ENCODE measurements around the gene DCAF15.
"Not testable (repeated sequence)": the region's sequence is repeated elsewhere in the genome, so short reads cannot be mapped to it uniquely, and the experiment has no call there.

Gene DCAF15

GRCh38 chr19:13959962-13960862 lies 7.9 kb downstream of the DCAF15 start:
- no peak for DNase-seq

- DNase-seq, result no peak
Observed at GRCh38 chr19:13960863-13961784, 8.8 kb downstream of the DCAF15 start.

- no peak for DNase-seq
Observed at GRCh38 chr19:13961826-13962698, 9.8 kb downstream of the DCAF15 start.

- DNase-seq, result no peak
Observed at GRCh38 chr19:13962699-13963602, 10.6 kb downstream of the DCAF15 start.

GRCh38 chr19:13963603-13964105 lies 11.3 kb downstream of the DCAF15 start:
- no peak for DNase-seq

- no peak for DNase-seq
Observed at GRCh38 chr19:13964776-13965175, 12.5 kb downstream of the DCAF15 start.

- DNase-seq, result no peak
Observed at GRCh38 chr19:13965377-13965896, 13.1 kb downstream of the DCAF15 start.

GRCh38 chr19:13965926-13966683 lies 13.8 kb downstream of the DCAF15 start:
- no peak for DNase-seq

- no peak for DNase-seq
Observed at GRCh38 chr19:13966684-13967128, 14.4 kb downstream of the DCAF15 start.

- DNase-seq, result not testable (repeated sequence)
Observed at GRCh38 chr19:13967206-13967605, 14.9 kb downstream of the DCAF15 start.

GRCh38 chr19:13968383-13968935 lies 16.1 kb downstream of the DCAF15 start:
- DNase-seq, result no peak

GRCh38 chr19:13968999-13969398 lies 16.7 kb downstream of the DCAF15 start:
- DNase-seq, result no peak

GRCh38 chr19:13969897-13970296 lies 17.6 kb downstream of the DCAF15 start:
- no peak for DNase-seq

- DNase-seq, result not testable (repeated sequence)
Observed at GRCh38 chr19:13971868-13972267, 19.6 kb downstream of the DCAF15 start.

- DNase-seq, result no peak
Observed at GRCh38 chr19:13972368-13973155, 20.3 kb downstream of the DCAF15 start.

- not testable (repeated sequence) for DNase-seq
Observed at GRCh38 chr19:13973479-13973878, 21.2 kb downstream of the DCAF15 start.

GRCh38 chr19:13974073-13974472 lies 21.8 kb downstream of the DCAF15 start:
- DNase-seq, result no peak

- DNase-seq, result no peak
Observed at GRCh38 chr19:13975870-13976269, 23.6 kb downstream of the DCAF15 start.

- DNase-seq, result no peak
Observed at GRCh38 chr19:13976446-13976845, 24.1 kb downstream of the DCAF15 start.
